NCI-H526 (cell line): ENCODE data around the gene OR11A1.

Experiments
- DNase-seq, 2 experiments: peaks; one replicate each; lab custom pipeline; 2025; lab: John Stamatoyannopoulos, UW

The OR11A1 gene, protein sequence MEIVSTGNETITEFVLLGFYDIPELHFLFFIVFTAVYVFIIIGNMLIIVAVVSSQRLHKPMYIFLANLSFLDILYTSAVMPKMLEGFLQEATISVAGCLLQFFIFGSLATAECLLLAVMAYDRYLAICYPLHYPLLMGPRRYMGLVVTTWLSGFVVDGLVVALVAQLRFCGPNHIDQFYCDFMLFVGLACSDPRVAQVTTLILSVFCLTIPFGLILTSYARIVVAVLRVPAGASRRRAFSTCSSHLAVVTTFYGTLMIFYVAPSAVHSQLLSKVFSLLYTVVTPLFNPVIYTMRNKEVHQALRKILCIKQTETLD

DNA sequence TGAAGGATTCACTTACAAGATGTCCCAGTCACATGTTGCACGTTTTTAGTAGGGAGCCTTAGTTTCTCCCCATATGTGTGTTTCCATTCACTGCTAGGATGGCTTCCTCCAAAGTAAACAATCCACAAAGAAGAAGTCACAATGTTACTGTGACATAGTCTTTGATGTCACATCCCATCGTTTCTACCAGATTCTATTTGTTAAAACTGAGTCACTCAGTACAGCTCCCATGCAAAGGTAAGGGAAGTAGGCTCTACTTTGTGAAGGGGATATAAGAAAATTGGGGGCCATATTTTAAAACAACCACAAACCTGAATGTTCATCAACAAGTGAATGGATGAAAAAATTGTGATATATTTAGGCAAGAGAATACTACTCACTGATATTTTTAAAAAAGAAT lies at the start of gene OR11A1, which contains the start of gene OR2H1:
Gene OR11A1 (minus strand): TSS at position 101 of the 400 bp plus-strand sequence. CDS start 29,430 bp downstream, outside the sequence.
Gene OR2H1 (plus strand): TSS at position 185 of the 400 bp plus-strand sequence. CDS start 4,615 bp downstream, outside the sequence.
- DNase-seq = no peak

DNA sequence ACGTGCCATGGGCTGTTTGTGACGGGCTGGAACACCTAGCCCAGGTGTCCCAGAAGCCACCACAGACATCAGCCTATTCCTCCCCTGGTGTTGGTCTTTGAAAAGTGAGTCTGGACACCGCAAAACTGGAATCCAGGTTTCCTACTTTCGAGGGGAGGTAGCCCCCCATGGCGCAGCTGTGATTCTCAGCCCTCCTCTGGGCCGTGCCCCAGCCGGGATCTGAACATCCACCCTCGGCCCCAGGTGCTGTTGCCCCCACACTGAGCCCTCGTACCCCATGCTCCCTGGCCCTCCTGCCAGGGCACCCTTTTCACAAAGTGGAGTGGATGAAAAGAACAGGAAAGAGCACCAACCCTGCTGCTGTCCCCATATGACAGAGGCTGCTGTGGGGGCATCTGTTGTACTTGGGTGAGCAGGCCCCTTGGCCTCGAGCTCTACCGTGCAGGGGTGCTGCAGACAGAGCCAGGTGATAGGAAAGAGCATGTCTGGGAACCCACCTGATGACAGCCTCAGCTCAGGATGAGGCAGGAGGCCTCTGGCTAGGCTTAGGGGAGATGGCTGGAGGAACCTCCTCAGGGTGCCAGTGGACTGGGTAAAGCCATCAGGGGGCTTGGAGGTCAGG lies 49.7 kb upstream of the OR11A1 start:
- no peak for DNase-seq

DNA sequence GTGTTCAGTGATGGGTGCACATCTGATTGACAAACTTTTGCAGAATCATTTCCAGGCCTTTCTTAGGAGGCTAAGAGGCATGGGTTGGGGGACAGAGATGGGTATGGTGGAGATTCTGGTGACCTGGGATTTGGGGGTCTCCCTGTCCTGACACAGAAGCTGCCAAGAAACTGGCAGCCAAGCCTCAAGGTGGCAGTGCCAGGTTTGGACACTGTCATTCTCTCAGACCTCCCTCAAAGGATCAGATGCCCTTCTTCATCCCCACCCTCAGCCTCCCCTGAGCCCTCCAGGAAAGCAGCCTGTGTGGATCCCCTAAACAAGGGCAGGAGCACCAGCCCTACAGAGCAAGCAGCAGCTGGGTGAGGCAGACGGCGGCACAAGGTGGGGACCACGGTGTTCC lies 48.9 kb upstream of the OR11A1 start:
- no peak for DNase-seq

DNA sequence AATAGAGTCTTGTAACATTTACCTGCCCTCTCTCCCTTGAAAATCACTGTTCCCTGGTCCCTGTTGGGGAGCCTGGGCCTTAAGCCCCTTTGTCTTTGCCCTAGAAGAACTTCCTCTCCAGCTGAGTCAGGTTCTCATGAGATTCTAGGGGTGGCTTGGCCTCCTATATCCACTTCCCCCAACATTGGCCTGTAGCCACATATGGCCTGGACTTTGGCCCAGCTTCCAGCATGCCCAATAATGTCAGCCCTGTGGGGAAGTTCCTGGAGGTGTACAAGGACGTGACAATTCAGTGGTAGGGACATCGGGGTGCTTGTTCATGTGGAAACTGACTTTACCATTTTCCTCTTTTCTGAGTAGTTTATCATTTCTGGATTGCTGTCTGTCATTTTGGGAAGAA lies 48.1 kb upstream of the OR11A1 start:
- DNase-seq = no peak

DNA sequence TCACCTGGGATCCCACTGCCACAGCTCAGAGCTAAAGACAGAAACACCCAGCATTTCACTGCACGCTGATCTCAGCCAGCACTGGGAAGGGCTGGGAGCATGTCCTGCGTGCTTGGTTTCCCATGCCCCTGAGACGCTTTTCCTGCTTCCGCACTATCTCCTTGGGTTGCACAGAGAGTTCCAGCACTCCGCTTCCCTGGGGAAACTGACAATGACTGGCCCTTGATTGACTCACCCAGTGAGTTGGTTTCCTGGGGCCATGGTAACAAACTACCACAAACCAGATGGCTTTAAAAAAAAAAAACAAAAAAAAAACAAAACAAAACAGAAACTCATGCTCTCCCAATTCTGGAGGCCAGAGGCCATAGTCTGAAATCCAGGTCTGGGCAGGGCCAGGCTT lies 45.7 kb upstream of the OR11A1 start:
- DNase-seq = no peak

DNA sequence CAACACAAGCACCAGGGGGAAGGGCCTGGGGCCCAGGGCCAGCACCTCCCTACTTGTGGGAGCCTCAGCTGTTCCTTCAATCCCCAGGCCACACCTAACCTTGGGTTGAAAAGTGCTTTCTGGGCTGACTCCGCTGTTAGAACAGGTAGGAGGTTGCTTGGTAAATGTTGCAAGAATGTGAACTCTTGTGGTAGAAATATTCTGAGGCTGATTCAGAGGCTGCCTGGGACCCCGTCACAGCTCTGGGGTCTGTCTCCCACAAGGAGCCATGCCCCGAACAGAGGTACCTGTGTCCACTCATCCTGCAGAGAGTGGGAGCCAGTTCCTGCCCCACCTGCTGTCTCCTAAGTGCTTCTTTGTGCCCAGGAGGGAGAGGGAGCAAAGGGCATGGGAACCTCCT lies 45.3 kb upstream of the OR11A1 start:
- DNase-seq = no peak

DNA sequence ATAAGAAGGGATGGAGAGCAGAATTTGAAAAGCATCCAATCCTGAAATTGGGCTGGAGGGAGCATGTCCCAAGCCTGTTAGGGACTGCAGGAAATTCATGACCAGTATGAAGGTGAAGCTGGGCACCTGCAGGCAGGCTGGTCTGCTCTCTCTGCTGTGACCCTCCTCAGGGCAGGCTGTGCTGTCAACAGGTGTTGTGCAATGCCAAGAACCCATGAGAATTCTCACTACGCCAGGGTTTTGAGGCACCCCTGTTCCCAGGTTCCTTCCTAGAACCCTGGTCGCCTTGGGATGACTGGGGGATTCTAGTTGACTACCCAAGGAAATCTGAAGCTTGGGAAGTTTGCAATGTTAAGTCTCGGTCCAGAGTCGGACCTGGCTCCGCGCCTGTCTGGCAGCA lies 44.2 kb upstream of the OR11A1 start:
- DNase-seq = no peak

DNA sequence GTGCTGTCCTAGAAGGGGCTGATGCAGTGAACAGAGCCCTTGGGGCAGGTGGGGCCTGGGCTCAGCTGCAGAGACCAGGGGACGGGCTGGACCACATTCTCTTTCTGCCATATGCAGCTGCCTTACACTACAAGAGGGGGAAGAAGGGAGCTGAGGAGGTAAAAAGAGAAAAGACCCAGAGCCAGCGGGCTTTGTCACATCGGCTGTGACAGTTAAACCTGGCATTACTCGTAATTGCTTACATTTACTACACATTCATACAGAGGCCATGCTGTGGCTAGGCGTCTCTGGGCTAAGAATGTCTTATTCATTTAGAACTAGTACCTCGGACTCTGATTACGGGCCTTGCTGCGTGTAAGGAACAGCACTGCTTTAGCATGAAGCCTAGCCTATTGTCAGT lies 43.7 kb upstream of the OR11A1 start:
- no peak for DNase-seq

DNA sequence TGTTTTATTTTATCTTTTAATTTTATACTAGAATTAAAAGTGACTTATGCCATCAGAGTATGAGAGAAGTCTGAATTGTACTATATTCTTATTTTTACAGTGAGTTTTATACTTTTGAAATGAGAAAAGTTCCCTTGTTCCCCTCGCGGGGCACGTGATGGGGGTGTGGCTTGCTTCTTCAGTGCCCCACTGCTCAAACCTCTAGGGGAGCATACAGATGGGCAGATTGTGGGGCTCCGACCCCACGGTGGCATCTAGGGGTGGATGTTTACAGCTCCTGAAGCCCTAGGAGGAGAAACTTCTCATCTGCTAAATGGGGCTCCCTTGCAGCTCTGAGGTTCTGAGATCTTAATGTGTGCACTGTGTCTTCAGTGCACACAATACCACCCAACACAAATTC lies 42.8 kb upstream of the OR11A1 start:
- no peak for DNase-seq

DNA sequence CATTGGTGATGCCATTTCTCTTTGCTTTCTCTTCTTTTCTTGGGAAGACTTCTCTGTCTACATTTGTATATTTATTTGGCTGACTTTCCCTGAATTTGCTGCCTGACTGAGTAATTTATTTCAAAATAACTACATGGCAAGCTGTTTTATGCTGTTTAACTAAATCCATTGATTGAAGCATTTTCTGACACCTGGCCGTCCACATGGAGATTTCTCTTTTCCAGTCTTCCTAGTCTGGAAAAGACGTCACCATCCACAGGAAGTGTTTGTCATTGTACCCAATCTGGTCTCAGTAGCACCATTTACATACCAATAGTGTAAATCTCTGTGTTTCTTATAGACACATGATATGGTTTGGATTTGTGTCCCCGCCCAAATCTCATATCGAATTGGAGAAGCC lies 40.1 kb upstream of the OR11A1 start:
- DNase-seq = no peak

DNA sequence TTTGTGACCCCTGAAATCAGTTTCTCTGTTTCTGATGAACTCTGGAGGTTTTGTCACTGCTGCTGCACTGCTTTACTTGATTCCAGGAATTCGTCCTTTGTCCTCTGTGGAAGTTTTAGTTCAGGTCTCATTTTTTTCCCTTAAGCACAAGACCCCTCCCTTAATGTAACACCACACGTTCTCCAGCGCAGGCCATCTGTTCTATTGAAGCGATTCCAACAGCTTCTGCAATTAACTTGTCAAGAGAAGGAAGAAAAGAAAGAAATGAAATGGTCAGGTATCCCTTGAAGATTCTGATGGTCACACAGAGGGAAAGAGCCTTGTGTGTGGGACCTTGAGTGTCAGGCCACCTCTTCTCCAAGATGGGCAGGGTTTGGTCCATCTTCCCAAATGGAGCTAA lies 38.7 kb upstream of the OR11A1 start:
- no peak for DNase-seq

DNA sequence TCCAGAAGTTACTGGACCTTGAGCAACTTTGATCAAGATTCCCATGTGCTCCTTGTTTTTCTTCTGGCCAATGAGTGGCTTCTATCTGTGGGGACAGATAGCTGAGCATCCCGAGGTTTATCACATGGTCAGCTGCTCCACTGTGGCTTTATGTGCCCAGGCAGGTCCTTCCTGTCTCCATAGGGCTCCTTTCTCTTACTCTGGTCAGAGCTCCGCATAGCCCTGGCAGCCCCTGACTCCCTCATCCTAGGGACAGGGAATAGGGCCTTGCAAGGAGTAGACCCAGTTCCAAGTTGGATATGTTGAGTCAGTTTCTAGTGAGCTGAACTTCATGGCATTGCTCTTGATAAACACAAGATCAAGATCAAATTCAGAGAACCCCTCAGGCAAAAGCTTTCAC lies 37.3 kb upstream of the OR11A1 start:
- no peak for DNase-seq

DNA sequence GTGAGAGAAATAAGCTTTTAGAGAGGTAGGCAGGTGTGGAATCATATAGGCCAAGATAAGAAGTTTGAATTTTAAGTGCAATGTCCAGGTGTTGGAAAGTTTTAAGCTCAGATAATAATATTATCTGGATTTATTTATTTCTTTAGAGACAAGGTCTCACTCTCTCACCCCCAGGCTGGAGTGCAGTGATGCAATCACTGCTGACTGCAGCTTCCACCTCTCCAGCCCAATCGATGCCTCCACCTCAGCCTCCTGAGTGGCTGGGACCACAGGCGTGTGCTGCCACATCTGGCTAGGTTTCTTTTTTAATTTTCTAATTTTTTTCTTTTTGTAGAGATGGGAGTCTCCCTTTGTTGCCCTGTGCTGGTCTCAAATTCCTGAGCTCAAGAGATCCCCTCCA lies 36.4 kb upstream of the OR11A1 start:
- no peak for DNase-seq

DNA sequence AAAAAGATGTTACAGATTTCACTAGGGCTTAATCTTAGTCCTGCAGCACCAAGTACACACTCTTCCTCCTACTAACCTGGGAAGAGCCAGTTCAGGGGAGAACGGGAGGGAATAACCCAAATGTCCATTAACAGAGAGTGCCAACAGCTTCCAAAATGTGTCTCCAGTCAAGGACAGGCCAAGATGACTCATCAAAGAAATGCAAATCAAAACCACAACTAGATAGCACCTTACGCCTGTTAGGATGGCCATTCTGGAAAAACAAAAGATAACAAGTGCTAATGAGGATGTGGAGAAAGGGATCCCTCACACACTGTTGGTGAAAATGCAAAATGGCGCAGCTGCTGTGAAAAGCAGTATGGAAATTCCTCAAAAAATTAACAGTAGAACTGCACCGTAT lies 34.7 kb upstream of the OR11A1 start:
- DNase-seq = no peak

DNA sequence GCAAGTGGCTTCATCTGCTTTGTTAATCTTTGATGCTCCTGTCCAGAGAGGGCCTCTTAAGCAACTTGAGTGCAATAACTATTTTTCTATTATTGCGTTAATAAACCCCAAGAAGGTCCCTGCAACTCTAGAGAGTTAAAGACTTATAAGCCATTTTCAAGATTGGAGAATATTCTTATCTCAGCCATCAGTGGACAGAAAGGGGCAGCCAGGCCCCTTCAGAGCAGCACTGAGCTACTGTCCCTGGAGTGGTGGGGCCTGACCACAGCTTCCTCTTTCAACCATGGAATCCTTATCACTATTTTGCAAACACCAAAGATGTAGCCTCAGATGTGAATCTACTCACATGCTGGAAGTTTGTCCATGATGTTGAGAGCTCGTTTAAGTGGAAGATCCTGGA lies 33.7 kb upstream of the OR11A1 start:
- no peak for DNase-seq

DNA sequence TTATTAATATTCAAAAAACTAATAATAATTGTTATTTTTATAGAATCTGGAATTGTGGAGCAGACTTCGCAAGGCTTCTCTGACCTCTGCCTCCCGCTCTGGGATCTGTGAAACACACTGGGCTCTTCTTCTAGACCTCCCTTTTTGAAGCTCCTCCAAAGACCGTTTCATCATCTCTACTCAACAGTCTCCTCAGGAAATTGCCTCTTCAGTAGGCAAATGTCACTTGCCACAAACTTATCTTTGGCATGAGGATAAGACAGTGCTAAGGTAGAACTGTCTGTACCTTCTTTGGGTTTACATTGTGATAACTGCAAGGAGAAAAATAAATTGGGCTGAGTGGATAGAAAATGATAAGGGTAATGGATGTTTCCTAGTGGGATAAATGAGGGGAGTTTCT lies 33.2 kb upstream of the OR11A1 start:
- DNase-seq = no peak

DNA sequence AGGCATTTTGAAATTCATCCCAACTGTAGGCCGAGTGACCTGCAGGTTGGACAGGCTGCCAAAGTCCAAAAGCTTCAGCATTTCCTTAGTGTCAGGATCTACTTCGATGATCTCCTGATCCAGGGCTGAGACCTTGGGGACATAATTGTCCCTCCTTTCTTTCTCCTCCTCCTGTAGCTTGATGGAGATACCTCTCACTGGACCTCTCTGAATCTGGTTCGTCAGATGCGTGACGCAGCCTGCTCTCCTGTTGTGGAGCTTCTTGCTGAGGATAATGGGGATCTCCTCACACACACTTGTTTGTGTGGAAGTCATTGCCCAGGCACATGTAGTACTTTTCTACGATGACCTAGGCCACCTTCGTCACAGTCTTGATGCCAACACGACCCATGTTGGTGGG lies 32.4 kb upstream of the OR11A1 start:
- DNase-seq = no peak

DNA sequence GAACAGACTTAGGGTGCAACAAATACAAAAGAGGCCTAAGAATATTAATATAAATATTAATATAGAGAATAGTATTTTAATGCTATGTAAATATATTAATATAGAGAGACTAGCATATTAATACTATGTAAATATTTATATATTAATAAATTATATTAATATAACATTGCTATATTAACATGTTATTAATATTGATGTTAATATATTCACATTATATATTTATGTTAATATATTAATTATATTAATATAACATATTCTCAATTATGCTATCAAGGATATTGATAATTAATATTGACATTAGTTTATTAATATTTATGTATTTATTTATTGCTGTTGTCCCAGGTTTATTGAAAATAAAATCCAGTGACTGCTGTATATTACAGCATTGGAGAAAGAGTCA lies 32.0 kb upstream of the OR11A1 start:
- no peak for DNase-seq

DNA sequence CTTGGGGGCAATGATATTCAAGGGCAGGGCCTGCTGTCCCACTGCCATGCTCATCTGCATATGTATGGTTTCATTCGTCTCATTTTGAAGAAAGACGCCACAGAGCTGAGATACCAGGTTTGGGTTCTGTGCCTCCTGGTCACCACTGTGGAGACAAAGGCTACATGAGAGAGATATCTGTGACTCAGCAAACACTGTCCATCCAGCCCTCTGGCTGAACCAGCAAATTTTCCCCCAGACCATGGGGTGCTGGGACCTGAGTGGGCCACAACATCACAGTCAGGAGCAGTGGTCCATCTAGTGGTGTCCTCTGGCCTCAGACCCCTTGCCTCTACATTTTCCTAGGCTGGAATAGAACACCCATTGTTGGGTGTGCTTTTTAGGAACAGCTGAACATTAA lies 30.8 kb upstream of the OR11A1 start, which contains the start of gene MAS1L:
Gene MAS1L (minus strand): TSS at position 297 of the 400 bp plus-strand sequence. CDS start 54 bp downstream, at position 243.
- DNase-seq = no peak

DNA sequence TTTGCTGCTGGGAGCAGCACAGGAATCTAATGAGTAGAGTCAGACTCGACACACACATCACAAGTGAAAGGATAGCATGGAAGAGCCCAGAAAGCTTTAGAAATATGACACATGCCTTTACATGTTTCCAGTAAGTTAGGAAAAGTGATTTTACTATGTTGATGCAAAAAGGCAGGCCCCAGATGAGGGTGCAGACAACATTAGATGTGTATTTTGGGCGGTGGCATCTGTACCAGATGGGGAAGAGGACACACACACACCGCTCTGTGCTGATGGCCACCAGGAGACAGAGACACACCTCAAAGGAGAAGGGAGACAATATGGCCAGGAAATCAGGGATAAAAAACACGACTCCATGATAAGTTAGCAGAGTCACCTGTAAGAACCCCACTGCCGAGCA lies 30.3 kb upstream of the OR11A1 start:
- DNase-seq = no peak

DNA sequence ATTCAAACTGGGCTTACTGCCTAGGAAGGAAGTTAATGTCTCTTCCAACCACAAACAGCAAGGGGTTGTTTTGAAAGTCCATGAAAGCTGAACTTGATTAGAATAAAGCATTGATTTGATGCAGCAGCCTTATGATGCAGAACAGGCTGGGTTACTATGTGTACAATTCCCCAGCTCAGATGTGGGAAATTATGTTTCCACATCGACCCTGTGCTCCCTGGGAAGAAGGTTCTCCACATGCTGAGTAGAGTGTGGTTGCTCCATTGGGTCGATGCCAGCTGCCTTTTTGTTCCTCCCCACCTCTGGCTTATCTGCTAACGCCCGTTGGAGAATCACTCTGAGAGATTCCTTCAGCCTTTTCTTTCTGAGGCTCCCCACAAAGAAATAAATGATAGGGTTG lies 29.7 kb upstream of the OR11A1 start:
- DNase-seq = no peak

DNA sequence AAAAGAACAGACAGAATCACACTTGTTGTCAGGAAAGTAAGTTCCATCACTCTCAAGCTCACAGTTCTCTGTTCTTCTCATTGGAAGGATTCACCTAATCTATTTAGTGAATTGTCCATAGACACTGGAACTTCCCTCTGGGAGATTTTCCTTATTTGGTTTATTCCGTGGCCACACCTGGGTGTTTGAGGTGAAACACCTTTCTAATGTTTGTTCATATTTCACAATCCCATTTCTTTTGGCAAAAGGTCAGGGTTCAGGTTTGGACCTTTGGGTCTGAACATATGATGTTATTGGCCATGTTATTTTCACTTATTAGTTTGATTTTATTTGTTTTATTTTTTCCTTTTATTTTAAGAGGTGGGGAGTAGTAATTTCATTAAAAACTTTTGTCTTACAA lies 26.9 kb upstream of the OR11A1 start:
- no peak for DNase-seq

DNA sequence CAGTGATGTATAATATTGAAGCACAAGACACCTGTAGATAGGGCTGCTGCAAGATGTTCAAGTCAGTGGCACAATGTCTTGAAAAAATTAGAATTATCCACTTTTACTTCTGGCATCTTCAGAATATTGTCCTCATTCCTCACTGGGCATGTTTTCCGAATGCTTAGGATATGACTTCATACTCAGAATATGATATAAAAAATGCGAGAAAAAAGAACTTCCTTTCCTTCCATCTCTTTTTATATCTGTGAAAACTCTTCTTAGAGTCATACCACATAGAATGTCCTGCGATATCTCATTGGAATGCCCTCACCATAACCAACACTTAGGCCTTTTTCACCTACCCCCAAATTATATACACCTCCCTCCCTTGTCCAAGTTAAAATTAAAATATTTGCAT lies 26.3 kb upstream of the OR11A1 start:
- no peak for DNase-seq

DNA sequence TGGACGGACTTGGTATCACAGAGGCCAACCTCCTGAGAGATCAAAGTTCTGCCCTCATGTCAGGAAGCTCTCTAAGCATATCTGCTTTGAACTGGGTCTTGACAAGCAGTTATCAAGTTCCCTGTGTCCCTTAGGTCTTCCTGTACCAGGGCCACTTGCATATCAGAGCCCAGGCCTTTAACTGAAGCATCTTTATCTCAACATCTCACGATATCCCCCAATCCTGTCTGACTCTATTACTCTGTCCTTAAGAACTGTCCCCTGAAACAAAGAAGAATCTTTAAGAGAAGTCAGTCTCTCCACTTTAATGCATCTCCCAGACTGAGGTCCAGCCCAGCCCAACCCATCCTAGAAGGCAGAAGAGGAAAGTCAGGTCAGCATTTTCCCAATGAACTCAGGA lies 22.7 kb upstream of the OR11A1 start:
- no peak for DNase-seq
